GM23248 (cell line): ENCODE measurements around the gene FBXO42. TPM values are rescaled to one million over a fixed set of nuclear protein-coding genes. Genes with fewer than 3 reads are reported as not detected.

Experiments
- DNase-seq: peaks from one replicate; pipeline ENCODE4 v3.0.0-alpha.2; 2015
- H2AFZ ChIP-seq: fragments of 200-600 bp; sonication (generic); 2 replicates; pipeline ENCODE4 v1.6.1; 2016; ENCODE audit warnings: antibody characterized with exemption
- H3F3A ChIP-seq: fragments of 200-600 bp; sonication (generic); 2 replicates; pipeline ENCODE4 v1.6.1; 2016; ENCODE audit warnings: mild to moderate bottlenecking, antibody characterized with exemption, mixed run types; ENCODE audit not compliant: insufficient read depth
- H3K27ac ChIP-seq: fragments of 200-600 bp; sonication (generic); 2 replicates; pipeline ENCODE4 v1.5.1; 2016; ENCODE audit warnings: mild to moderate bottlenecking
- H3K27me3 ChIP-seq: fragments of 200-600 bp; sonication (generic); replicated peaks from 2 replicates; pipeline ENCODE4 v1.6.1; 2016; ENCODE audit warnings: mild to moderate bottlenecking; ENCODE audit not compliant: insufficient read depth
- H3K36me3 ChIP-seq: fragments of 200-600 bp; sonication (generic); 2 replicates; pipeline ENCODE4 v1.6.1; 2016; ENCODE audit warnings: low read depth, mild to moderate bottlenecking
- H3K4me1 ChIP-seq: fragments of 200-600 bp; sonication (generic); 2 replicates; pipeline ENCODE4 v1.6.1; 2016; ENCODE audit warnings: mild to moderate bottlenecking; ENCODE audit not compliant: insufficient read depth
- H3K4me2 ChIP-seq: fragments of 200-600 bp; sonication (generic); one replicate; pipeline ENCODE4 v1.6.1; 2016; ENCODE audit warnings: mild to moderate bottlenecking; ENCODE audit not compliant: unreplicated experiment
- H3K4me3 ChIP-seq: fragments of 200-600 bp; sonication (generic); 2 replicates; pipeline ENCODE4 v1.5.1; 2016; ENCODE audit warnings: mild to moderate bottlenecking
- H3K79me2 ChIP-seq: fragments of 200-600 bp; sonication (generic); 2 replicates; pipeline ENCODE4 v1.6.1; 2016; ENCODE audit warnings: mild to moderate bottlenecking; ENCODE audit not compliant: insufficient read depth
- H3K9ac ChIP-seq: fragments of 200-600 bp; sonication (generic); 2 replicates; pipeline ENCODE4 v1.6.1; 2016; ENCODE audit warnings: mild to moderate bottlenecking
- H3K9me2 ChIP-seq: fragments of 200-600 bp; sonication (generic); 2 replicates; pipeline ENCODE4 v1.6.1; 2016; ENCODE audit warnings: mixed run types, mild to moderate bottlenecking, moderate library complexity; ENCODE audit not compliant: insufficient read depth
- H3K9me3 ChIP-seq: fragments of 200-600 bp; sonication (generic); one replicate; pipeline ENCODE4 v1.6.1; 2017; ENCODE audit warnings: low read depth
- H4K20me1 ChIP-seq: fragments of 200-600 bp; sonication (generic); 2 replicates; pipeline ENCODE4 v1.6.0; 2016; ENCODE audit not compliant: insufficient read depth
- EZH2 ChIP-seq: fragments of 200-600 bp; sonication (generic); IDR thresholded peaks from 2 replicates; pipeline ENCODE4 v1.6.1; 2018; ENCODE audit warnings: antibody characterized with exemption, mild to moderate bottlenecking; ENCODE audit not compliant: insufficient read depth, poor library complexity, severe bottlenecking
- EZH2phosphoT487 ChIP-seq: fragments of 200-600 bp; sonication (generic); IDR thresholded peaks from 2 replicates; pipeline ENCODE4 v1.6.1; 2018; ENCODE audit warnings: antibody characterized with exemption, moderate library complexity, mild to moderate bottlenecking, low read depth; ENCODE audit not compliant: insufficient read depth
- WGBS, 2 experiments: methylation state at CpG; one replicate each; pipeline ENCODE4 v1.1.6; 2015 to 2017; ENCODE audit warnings: low lambda C conversion rate in 2 of 2, low coverage in 1 of 2; ENCODE audit errors: missing lambda C conversion rate in 2 of 2; 5-methylcytosine and 5-hydroxymethylcytosine counted together
- in situ Hi-C: fragments of 300-500 bp; cut with MboI; formaldehyde crosslinking; loops from 2 replicates; pipeline ENCODE4 v1.15.0; 2020
- polyA plus RNA-seq: library from polyadenylated mRNA; unstranded; fragments of >200 nt; fragmentation: Nextera tagmentation; extraction: Ambion mirVana; gene quantifications from 2 replicates; pipeline ENCODE4 v1.2.1, GENCODE V29; 2016
- total RNA-seq: library from RNA; depleted of rRNA; stranded (reverse); fragments of >200 nt; shearing (Covaris generic); gene quantifications from 2 replicates; pipeline ENCODE4 v1.2.3, GENCODE V29; 2014

FBXO42 gene
- total and polyA plus RNA-seq, 2 experiments from 2014 or later = 17.1 to 20.2 TPM

- Histone ChIP-seq H3F3A (peaks cover 38% of the 10 kb centered on the region), H3K4me2 (no peak overlapping the region), H3K4me1 (peaks cover 37% of the 10 kb centered on the region), H3K79me2 (peaks cover 100% of the 10 kb centered on the region), H3K9ac (no peak overlapping the region), H3K36me3 (no peaks in the 10 kb centered on the region), H3K27me3 (no peaks in the 10 kb centered on the region), H3K27ac (peak overlapping the region; percentile 3; the same call in 1 of the 2 replicates), H4K20me1 (no peaks in the 10 kb centered on the region), H3K9me3 (no peaks in the 10 kb centered on the region), H2AFZ (no peak overlapping the region), H3K9me2 (no peaks in the 10 kb centered on the region), H3K4me3 (no peak overlapping the region)
- WGBS, 2 experiments = 82 to 83% methylated on average over 3 of the region's 3 CpGs
- TF ChIP-seq EZH2 = no peak
- TF ChIP-seq EZH2phosphoT487 = no peak
- in situ Hi-C loops = loop anchor here (25.0 kb wide), 1 partner anchor 287 kb away; no protein-coding TSS in a partner anchor
- DNase-seq = no peak
Measured at GRCh38 chr1:16374266-16374665, 22.0 kb upstream of the FBXO42 start.

GRCh38 chr1:16372535-16373285 is 20.4 kb upstream of the FBXO42 start:
- Histone ChIP-seq H3K36me3 (no peaks in the 10 kb centered on the region), H3K4me1 (peaks cover 46% of the 10 kb centered on the region), H3K9me2 (no peaks in the 10 kb centered on the region), H3K79me2 (peaks cover 100% of the 10 kb centered on the region), H3K4me3 (no peak overlapping the region), H4K20me1 (no peaks in the 10 kb centered on the region; the same call in 1 of the 2 replicates), H2AFZ (no peak overlapping the region), H3K9ac (no peak overlapping the region), H3K27ac (peak overlapping the region; percentile 53), H3K4me2 (no peak overlapping the region), H3K9me3 (no peaks in the 10 kb centered on the region), H3K27me3 (no peaks in the 10 kb centered on the region), H3F3A (peaks cover 52% of the 10 kb centered on the region)
- 80 to 87% methylated on average over 3 of the region's 3 CpGs for WGBS, 2 experiments
- in situ Hi-C loops = loop anchor here (25.0 kb wide), 1 partner anchor 285 kb away; no protein-coding TSS in a partner anchor
- peak; percentile 51 for DNase-seq
- TF ChIP-seq EZH2phosphoT487 (no peak), EZH2 (no peak)

- no peaks in the 10 kb centered on the region for H3K9me2 ChIP-seq
- H3K36me3 ChIP-seq = no peaks in the 10 kb centered on the region
- peak overlapping the region; percentile 56 for H3K4me2 ChIP-seq
- peak; percentile 69 for DNase-seq
- TF ChIP-seq EZH2 (no peak), EZH2phosphoT487 (no peak)
- H3K27me3 ChIP-seq = no peaks in the 10 kb centered on the region
- H3K4me3 ChIP-seq = 0 out of 2 replicates have a peak overlapping the region, but pooled peaks have one; percentile 11
- peak overlapping the region; percentile 53 for H3K27ac ChIP-seq
- no peak overlapping the region for H2AFZ ChIP-seq
- peaks cover 92% of the 10 kb centered on the region for H3K79me2 ChIP-seq
- no peaks in the 10 kb centered on the region for H3K9me3 ChIP-seq
- in situ Hi-C loops = loop anchor here (25.0 kb wide), 1 partner anchor 284 kb away; no protein-coding TSS in a partner anchor
- H4K20me1 ChIP-seq = no peaks in the 10 kb centered on the region; the same call in 1 of the 2 replicates
- H3F3A ChIP-seq = peaks cover 50% of the 10 kb centered on the region
- 72 to 75% methylated on average over 5 of the region's 5 CpGs for WGBS, 2 experiments
- H3K4me1 ChIP-seq = peaks cover 46% of the 10 kb centered on the region
- H3K9ac ChIP-seq = no peak overlapping the region
Measured at GRCh38 chr1:16371725-16372124, 19.4 kb upstream of the FBXO42 start.

GRCh38 chr1:16369821-16370220 is 17.5 kb upstream of the FBXO42 start:
- Histone ChIP-seq H3F3A (peaks cover 40% of the 10 kb centered on the region), H3K36me3 (no peaks in the 10 kb centered on the region), H3K9ac (no peak overlapping the region), H3K79me2 (peaks cover 73% of the 10 kb centered on the region), H3K9me2 (no peaks in the 10 kb centered on the region), H3K4me1 (peaks cover 32% of the 10 kb centered on the region), H3K9me3 (no peaks in the 10 kb centered on the region), H2AFZ (no peak overlapping the region), H3K27me3 (no peaks in the 10 kb centered on the region), H3K27ac (no peak overlapping the region), H4K20me1 (no peaks in the 10 kb centered on the region; the same call in 1 of the 2 replicates), H3K4me3 (no peak overlapping the region), H3K4me2 (no peak overlapping the region)
- TF ChIP-seq EZH2phosphoT487 (no peak), EZH2 (no peak)
- 95 to 98% methylated on average over 4 of the region's 4 CpGs for WGBS, 2 experiments
- in situ Hi-C loops = loop anchor here (25.0 kb wide), 1 partner anchor 283 kb away; no protein-coding TSS in a partner anchor
- DNase-seq = no peak
